ENCODE results near the gene USP3.
A peak's percentile ranks its signal among the peaks of the same experiment; 100 is the strongest.

USP3 gene

DNA sequence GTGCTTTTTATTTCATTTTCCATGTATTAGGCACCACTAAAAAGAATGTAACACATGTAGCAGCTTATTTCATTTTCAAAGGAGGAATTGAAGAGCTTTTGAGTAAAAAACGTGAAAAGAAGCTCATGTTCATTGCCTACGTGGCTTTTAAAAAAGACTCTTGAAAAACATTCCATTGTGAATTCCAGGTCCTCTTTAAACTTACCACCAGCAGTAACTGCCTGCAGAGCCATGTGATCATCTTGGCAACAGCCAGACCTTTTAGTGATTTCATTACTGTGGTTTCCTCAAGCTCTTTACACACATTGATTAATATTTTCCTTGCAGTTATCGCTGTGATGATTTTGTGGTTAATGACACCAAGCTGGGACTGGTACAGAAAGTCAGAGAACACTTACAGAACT is 49.0 kb downstream of the USP3 start:
- peak; percentile 64 for TF ChIP-seq ISL1 (CRISPR knock-in tag; IDR thresholded peaks at IDR 0.05)
- no peak for TF ChIP-seq OSR1 (CRISPR knock-in tag; IDR thresholded peaks at IDR 0.05)
- peak; percentile 85 for ATAC-seq

DNA sequence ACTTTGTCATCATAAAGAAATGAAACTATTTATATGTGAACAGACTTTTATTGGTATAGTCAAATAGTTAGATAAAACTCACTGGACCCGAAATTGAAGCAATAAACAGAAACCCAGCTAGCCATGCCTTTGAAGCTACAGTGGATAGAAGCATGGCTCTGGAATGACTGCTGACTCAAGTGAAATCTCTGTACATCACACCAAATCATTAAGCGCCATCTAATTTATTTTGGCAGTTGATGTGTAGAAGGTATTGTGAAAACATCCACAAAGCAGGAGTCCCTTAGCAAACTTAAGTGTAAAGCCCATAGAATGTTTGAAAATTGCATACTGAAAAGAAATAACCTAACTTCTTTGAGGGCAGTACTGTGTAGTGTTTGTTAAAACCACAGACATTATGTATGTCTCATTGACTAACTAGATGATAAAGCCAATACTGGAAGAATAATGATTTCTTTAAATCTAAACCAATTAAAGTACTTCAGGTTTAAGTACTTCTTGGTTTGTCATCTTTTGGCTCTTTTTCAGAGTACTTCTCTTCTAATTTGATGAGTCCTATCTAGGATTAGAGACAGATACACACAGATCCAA is 50.0 kb downstream of the USP3 start:
- TF ChIP-seq BACH2 (CRISPR knock-in tag; IDR thresholded peaks at IDR 0.05; ENCODE audit: borderline replicate concordance) (no peak), ISL1 (CRISPR knock-in tag; IDR thresholded peaks at IDR 0.05) (no peak), OSR1 (CRISPR knock-in tag; IDR thresholded peaks at IDR 0.05) (no peak), GLIS3 (CRISPR knock-in tag; IDR thresholded peaks at IDR 0.05) (no peak), ZNF70 (CRISPR knock-in tag; IDR thresholded peaks at IDR 0.05) (no peak)
- ATAC-seq: peak; percentile 56

DNA sequence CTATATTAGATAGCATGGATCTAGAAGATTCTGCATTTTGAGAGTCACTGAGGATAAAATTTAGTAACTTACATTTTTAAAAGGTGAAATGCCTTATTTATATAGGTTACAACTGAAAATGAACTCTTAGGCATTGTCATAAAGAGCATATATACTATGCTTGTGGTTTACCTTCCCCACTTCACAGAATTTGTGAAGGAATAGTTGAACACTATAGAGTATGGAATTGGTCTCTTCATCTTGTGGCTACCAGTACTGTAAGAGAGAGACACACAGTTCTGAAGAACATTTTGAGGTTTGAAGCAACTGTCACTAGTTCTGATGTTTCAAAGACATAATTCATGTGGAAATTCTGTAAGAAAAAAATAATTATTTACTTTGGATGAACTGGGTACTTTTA is 51.1 kb downstream of the USP3 start:
- no peak for ATAC-seq
- no peak for TF ChIP-seq ZNF565 (CRISPR knock-in tag; conservative IDR thresholded peaks at IDR 0.05; ENCODE audit: low read depth)
- TF ChIP-seq, protein P1, sequence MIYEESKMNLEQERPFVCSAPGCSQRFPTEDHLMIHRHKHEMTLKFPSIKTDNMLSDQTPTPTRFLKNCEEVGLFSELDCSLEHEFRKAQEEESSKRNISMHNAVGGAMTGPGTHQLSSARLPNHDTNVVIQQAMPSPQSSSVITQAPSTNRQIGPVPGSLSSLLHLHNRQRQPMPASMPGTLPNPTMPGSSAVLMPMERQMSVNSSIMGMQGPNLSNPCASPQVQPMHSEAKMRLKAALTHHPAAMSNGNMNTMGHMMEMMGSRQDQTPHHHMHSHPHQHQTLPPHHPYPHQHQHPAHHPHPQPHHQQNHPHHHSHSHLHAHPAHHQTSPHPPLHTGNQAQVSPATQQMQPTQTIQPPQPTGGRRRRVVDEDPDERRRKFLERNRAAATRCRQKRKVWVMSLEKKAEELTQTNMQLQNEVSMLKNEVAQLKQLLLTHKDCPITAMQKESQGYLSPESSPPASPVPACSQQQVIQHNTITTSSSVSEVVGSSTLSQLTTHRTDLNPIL (CRISPR knock-in tag; IDR thresholded peaks at IDR 0.05; ENCODE audit: low read depth): no peak
- no peak for TF ChIP-seq SNAI2 (CRISPR knock-in tag; IDR thresholded peaks at IDR 0.05)
- no peak for TF ChIP-seq ZFP30 (CRISPR knock-in tag; IDR thresholded peaks at IDR 0.05)
- no peak for TF ChIP-seq ZFP3 (CRISPR knock-in tag; IDR thresholded peaks at IDR 0.05)
- TF ChIP-seq, protein P2, sequence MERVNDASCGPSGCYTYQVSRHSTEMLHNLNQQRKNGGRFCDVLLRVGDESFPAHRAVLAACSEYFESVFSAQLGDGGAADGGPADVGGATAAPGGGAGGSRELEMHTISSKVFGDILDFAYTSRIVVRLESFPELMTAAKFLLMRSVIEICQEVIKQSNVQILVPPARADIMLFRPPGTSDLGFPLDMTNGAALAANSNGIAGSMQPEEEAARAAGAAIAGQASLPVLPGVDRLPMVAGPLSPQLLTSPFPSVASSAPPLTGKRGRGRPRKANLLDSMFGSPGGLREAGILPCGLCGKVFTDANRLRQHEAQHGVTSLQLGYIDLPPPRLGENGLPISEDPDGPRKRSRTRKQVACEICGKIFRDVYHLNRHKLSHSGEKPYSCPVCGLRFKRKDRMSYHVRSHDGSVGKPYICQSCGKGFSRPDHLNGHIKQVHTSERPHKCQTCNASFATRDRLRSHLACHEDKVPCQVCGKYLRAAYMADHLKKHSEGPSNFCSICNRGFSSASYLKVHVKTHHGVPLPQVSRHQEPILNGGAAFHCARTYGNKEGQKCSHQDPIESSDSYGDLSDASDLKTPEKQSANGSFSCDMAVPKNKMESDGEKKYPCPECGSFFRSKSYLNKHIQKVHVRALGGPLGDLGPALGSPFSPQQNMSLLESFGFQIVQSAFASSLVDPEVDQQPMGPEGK (CRISPR knock-in tag; IDR thresholded peaks at IDR 0.05; ENCODE audit: borderline replicate concordance): no peak
- TF ChIP-seq TOX (CRISPR knock-in tag; IDR thresholded peaks at IDR 0.05; ENCODE audit: borderline replicate concordance): no peak
- TF ChIP-seq, protein P3, sequence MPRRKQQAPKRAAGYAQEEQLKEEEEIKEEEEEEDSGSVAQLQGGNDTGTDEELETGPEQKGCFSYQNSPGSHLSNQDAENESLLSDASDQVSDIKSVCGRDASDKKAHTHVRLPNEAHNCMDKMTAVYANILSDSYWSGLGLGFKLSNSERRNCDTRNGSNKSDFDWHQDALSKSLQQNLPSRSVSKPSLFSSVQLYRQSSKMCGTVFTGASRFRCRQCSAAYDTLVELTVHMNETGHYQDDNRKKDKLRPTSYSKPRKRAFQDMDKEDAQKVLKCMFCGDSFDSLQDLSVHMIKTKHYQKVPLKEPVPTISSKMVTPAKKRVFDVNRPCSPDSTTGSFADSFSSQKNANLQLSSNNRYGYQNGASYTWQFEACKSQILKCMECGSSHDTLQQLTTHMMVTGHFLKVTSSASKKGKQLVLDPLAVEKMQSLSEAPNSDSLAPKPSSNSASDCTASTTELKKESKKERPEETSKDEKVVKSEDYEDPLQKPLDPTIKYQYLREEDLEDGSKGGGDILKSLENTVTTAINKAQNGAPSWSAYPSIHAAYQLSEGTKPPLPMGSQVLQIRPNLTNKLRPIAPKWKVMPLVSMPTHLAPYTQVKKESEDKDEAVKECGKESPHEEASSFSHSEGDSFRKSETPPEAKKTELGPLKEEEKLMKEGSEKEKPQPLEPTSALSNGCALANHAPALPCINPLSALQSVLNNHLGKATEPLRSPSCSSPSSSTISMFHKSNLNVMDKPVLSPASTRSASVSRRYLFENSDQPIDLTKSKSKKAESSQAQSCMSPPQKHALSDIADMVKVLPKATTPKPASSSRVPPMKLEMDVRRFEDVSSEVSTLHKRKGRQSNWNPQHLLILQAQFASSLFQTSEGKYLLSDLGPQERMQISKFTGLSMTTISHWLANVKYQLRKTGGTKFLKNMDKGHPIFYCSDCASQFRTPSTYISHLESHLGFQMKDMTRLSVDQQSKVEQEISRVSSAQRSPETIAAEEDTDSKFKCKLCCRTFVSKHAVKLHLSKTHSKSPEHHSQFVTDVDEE (CRISPR knock-in tag; IDR thresholded peaks at IDR 0.05): no peak
- TF ChIP-seq ARNTL (CRISPR knock-in tag; IDR thresholded peaks at IDR 0.05; ENCODE audit: borderline replicate concordance, low read depth): no peak
- no peak for TF ChIP-seq OSR1 (CRISPR knock-in tag; IDR thresholded peaks at IDR 0.05)

DNA sequence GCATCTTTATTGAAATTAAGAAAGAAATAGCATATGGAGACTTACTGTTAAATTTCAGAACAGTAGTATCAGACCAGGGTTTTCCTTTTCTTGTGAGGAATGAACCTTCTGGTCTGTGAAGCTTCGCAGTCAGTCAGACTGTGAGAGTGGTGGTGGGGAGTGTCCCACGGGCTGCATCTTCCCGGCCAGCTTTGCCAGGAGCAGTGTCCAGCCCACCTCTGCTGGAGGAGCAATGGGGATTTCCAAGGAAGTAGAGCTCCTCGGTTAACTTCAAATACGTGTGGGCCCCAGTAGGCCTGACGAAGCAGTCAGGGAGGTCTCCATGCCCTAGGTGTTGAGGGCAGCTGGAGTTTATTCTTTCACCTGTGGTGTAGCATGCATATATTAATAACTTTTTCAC is 51.9 kb downstream of the USP3 start:
- ATAC-seq: no peak
- no peak for TF ChIP-seq BACH2 (CRISPR knock-in tag; IDR thresholded peaks at IDR 0.05; ENCODE audit: borderline replicate concordance)
- TF ChIP-seq ISL1 (CRISPR knock-in tag; IDR thresholded peaks at IDR 0.05): no peak
- TF ChIP-seq, protein P4, sequence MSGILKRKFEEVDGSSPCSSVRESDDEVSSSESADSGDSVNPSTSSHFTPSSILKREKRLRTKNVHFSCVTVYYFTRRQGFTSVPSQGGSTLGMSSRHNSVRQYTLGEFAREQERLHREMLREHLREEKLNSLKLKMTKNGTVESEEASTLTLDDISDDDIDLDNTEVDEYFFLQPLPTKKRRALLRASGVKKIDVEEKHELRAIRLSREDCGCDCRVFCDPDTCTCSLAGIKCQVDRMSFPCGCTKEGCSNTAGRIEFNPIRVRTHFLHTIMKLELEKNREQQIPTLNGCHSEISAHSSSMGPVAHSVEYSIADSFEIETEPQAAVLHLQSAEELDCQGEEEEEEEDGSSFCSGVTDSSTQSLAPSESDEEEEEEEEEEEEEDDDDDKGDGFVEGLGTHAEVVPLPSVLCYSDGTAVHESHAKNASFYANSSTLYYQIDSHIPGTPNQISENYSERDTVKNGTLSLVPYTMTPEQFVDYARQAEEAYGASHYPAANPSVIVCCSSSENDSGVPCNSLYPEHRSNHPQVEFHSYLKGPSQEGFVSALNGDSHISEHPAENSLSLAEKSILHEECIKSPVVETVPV (CRISPR knock-in tag; IDR thresholded peaks at IDR 0.05): no peak
- no peak for TF ChIP-seq ESRRG (CRISPR knock-in tag; IDR thresholded peaks at IDR 0.05)
- no peak for TF ChIP-seq ZFP30 (CRISPR knock-in tag; IDR thresholded peaks at IDR 0.05)
- no peak for TF ChIP-seq ZC3H10 (CRISPR knock-in tag; IDR thresholded peaks at IDR 0.05)

DNA sequence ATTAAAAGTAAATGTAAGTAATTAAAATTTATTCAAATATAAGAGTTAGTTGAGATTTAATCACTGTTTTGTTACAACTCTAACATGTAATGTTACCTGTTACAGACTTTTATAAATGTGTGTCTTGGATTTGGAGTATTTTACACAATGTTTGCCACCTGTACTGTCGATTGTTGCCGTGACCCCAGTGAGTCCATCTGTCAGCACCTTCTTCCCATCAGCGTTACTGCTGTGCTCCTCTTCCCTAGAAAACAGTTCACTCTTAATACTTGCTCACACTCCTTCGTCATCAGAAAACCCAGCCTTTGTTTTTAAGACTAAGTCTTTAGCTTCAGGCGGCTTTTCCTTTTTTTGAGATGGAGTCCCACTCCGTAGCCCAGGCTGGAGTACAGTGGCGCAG is 52.3 kb downstream of the USP3 start:
- ATAC-seq: no peak
- no peak for TF ChIP-seq BACH2 (CRISPR knock-in tag; IDR thresholded peaks at IDR 0.05; ENCODE audit: borderline replicate concordance)
- no peak for TF ChIP-seq ZC3H10 (CRISPR knock-in tag; IDR thresholded peaks at IDR 0.05)
- no peak for TF ChIP-seq ZFP30 (CRISPR knock-in tag; IDR thresholded peaks at IDR 0.05)
- no peak for TF ChIP-seq ZNF8 (CRISPR knock-in tag; IDR thresholded peaks at IDR 0.05)
- TF ChIP-seq, protein P1 (CRISPR knock-in tag; IDR thresholded peaks at IDR 0.05; ENCODE audit: low read depth): no peak
- TF ChIP-seq CSDC2 (CRISPR knock-in tag; IDR thresholded peaks at IDR 0.05): no peak
- TF ChIP-seq, protein P5, sequence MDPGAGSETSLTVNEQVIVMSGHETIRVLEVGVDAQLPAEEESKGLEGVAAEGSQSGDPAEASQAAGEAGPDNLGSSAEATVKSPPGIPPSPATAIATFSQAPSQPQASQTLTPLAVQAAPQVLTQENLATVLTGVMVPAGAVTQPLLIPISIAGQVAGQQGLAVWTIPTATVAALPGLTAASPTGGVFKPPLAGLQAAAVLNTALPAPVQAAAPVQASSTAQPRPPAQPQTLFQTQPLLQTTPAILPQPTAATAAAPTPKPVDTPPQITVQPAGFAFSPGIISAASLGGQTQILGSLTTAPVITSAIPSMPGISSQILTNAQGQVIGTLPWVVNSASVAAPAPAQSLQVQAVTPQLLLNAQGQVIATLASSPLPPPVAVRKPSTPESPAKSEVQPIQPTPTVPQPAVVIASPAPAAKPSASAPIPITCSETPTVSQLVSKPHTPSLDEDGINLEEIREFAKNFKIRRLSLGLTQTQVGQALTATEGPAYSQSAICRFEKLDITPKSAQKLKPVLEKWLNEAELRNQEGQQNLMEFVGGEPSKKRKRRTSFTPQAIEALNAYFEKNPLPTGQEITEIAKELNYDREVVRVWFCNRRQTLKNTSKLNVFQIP (CRISPR knock-in tag; IDR thresholded peaks at IDR 0.05; ENCODE audit: borderline replicate concordance, low read depth): no peak
- no peak for TF ChIP-seq ISL1 (CRISPR knock-in tag; IDR thresholded peaks at IDR 0.05)
- no peak for TF ChIP-seq ZNF565 (CRISPR knock-in tag; conservative IDR thresholded peaks at IDR 0.05; ENCODE audit: low read depth)
- TF ChIP-seq ZFP3 (CRISPR knock-in tag; IDR thresholded peaks at IDR 0.05): no peak
- TF ChIP-seq, protein P2 (CRISPR knock-in tag; IDR thresholded peaks at IDR 0.05; ENCODE audit: borderline replicate concordance): no peak

Data from SK-N-SH treated with all-trans-retinoic acid at 6 μM for 48 hours (cell line).